Activated naive CD4-positive, alpha-beta T cell treated with anti-CD3 and anti-CD28 coated beads for 36 hours (primary cell): ENCODE data around the gene TMC2. TPM values are rescaled to one million over a fixed set of nuclear protein-coding genes. Genes with fewer than 3 reads are reported as not detected.

Experiments
- CTCF ChIA-PET: fragments of 350-600 bp; sonication (Branson Sonifier 250); formaldehyde crosslinking; loops from one replicate; lab custom pipeline; 2021; ENCODE audit warnings: antibody characterized with exemption; lab: Charles Lee
- DNase-seq: peaks from one replicate; pipeline ENCODE4 v3.0.0-alpha.2; 2020
- H3K27ac Mint-ChIP-seq: one replicate; pipeline ENCODE4 v1.8.0; 2021; ENCODE audit warnings: mild to moderate bottlenecking, mixed read lengths
- H3K27me3 Mint-ChIP-seq: one replicate; pipeline ENCODE4 v1.8.0; 2021; ENCODE audit warnings: low read depth, mixed read lengths
- H3K36me3 Mint-ChIP-seq: one replicate; pipeline ENCODE4 v1.8.0; 2021; ENCODE audit warnings: low read depth, mixed read lengths
- H3K4me1 Mint-ChIP-seq: one replicate; pipeline ENCODE4 v1.8.0; 2021; ENCODE audit warnings: low read depth, mixed read lengths
- H3K4me3 Mint-ChIP-seq: one replicate; pipeline ENCODE4 v1.8.0; 2021; ENCODE audit warnings: mild to moderate bottlenecking, moderate library complexity, mixed read lengths
- H3K9me3 Mint-ChIP-seq: one replicate; pipeline ENCODE4 v1.8.0; 2021; ENCODE audit warnings: mixed read lengths
- intact Hi-C: fragments of 100-400 bp; cut with micrococcal nuclease; formaldehyde crosslinking; loops from one replicate; pipeline ENCODE4 v1.15.1; 2023
- total RNA-seq, 2 experiments: library from RNA; stranded (reverse); gene quantifications; one replicate each; pipeline ENCODE4 v1.2.3, GENCODE V29; 2021

TMC2 gene
- total RNA-seq, 2 experiments from 2014 or later, result not detected

DNA sequence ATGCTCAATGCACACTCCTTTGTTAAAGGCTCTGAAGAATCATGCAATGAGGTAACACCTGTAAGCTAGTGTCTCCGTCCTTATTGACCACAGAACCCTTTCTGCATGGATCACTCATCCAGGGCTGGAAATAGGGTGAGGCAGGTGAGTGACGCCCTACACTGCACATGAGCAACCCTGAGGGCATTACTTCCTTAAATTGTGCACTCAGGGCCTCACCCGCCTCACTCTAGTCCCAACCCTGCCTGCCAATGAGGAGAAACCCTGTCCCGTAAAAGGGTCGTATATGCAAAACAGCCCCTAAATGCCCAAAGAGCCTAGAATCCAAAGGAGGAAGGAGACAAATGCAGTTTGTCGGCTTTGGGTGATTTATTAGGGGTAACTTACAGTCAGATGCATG, 82.4 kb downstream of the TMC2 start:
- intact Hi-C loops, result no loop called here
- Mint-ChIP-seq H3K27me3 (peaks cover 5% of the 10 kb centered on the region), H3K9me3 (no peaks in the 10 kb centered on the region), H3K27ac (no peak overlapping the region), H3K4me3 (no peak overlapping the region), H3K36me3 (no peaks in the 10 kb centered on the region), H3K4me1 (peaks cover 6% of the 10 kb centered on the region)
- DNase-seq, result no peak
- CTCF ChIA-PET, result no interaction called here

DNA sequence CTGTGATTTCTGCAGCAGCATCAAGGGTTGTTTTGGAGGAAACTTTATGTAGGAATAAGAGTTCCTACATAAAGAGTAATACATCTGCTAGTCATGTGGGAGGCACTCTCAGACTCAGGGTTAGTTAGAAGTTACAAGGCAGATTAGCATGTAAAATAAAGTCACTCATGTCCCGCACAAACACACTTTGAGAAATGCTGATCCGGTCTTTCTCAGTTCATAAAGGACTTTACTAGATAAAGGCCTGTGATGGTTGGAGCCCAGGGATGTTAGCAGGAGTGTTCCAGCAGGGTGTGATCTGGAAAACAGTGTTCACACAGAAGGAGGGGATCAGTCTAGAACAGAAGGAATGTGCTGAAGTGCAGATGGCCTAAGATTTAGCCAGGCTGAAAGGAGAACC, 83.0 kb downstream of the TMC2 start:
- CTCF ChIA-PET, result no interaction called here
- H3K36me3 Mint-ChIP-seq, result no peaks in the 10 kb centered on the region
- peaks cover 6% of the 10 kb centered on the region for H3K4me1 Mint-ChIP-seq
- peaks cover 5% of the 10 kb centered on the region for H3K27me3 Mint-ChIP-seq
- H3K27ac Mint-ChIP-seq, result no peak overlapping the region
- H3K9me3 Mint-ChIP-seq, result no peaks in the 10 kb centered on the region
- H3K4me3 Mint-ChIP-seq, result no peak overlapping the region
- intact Hi-C loops, result no loop called here
- DNase-seq, result no peak

- Mint-ChIP-seq H3K27ac (no peak overlapping the region), H3K4me1 (peaks cover 6% of the 10 kb centered on the region), H3K36me3 (no peaks in the 10 kb centered on the region), H3K9me3 (no peaks in the 10 kb centered on the region), H3K4me3 (no peak overlapping the region), H3K27me3 (peaks cover 5% of the 10 kb centered on the region)
- DNase-seq, result no peak
- intact Hi-C loops, result no loop called here
- CTCF ChIA-PET, result no interaction called here
Measured at GRCh38 chr20:2619961-2620595, 83.7 kb downstream of the TMC2 start.

DNA sequence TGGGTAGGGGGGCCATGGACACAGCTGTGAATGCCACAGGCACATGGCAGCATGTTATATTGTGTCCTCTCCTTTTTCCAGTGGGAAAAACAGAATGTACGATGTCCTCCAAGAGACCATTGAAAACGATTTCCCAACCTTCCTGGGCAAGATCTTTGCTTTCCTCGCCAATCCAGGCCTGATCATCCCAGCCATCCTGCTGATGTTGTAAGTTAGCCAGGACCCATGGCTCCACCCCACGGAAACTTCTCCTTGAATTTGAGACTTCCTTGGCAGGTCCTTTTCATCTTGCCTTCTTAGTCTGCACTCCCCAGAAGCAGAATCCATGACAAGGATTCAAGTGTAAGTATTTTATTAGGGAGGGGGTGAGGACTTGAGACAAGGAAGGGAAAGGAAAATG, 87.8 kb downstream of the TMC2 start:
- H3K27me3 Mint-ChIP-seq, result peaks cover 5% of the 10 kb centered on the region
- CTCF ChIA-PET, result no interaction called here

DNA sequence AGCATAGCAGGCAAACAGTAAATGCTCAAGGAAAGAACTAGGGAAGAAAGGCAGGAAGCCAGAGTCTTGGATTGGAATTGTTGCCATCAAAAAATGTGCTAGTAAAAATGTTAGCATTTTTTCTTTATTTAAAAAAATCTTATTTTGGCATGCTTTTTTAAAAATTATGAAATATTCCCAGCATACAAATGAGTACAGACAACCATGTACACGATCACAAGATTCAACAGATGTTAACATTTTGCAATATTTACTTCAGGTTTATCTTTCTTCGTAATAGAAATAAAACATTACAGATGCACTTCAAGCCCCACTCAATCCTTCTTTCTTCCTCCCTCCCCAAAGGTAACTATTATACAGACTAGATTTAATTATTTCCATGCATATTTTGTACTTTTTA, 88.7 kb downstream of the TMC2 start:
- Mint-ChIP-seq H3K36me3 (no peaks in the 10 kb centered on the region), H3K9me3 (peaks cover 3% of the 10 kb centered on the region), H3K27me3 (peaks cover 2% of the 10 kb centered on the region), H3K4me1 (peaks cover 4% of the 10 kb centered on the region), H3K4me3 (no peak overlapping the region), H3K27ac (no peak overlapping the region)
- CTCF ChIA-PET, result no interaction called here
- DNase-seq, result no peak
- intact Hi-C loops, result no loop called here

More for the DNA sequence above, 87.8 kb downstream of the TMC2 start:
- no peak overlapping the region for H3K27ac Mint-ChIP-seq
- peaks cover 3% of the 10 kb centered on the region for H3K9me3 Mint-ChIP-seq
- intact Hi-C loops, result no loop called here
- DNase-seq, result no peak
- peaks cover 6% of the 10 kb centered on the region for H3K4me1 Mint-ChIP-seq
- no peaks in the 10 kb centered on the region for H3K36me3 Mint-ChIP-seq
- H3K4me3 Mint-ChIP-seq, result no peak overlapping the region

DNA sequence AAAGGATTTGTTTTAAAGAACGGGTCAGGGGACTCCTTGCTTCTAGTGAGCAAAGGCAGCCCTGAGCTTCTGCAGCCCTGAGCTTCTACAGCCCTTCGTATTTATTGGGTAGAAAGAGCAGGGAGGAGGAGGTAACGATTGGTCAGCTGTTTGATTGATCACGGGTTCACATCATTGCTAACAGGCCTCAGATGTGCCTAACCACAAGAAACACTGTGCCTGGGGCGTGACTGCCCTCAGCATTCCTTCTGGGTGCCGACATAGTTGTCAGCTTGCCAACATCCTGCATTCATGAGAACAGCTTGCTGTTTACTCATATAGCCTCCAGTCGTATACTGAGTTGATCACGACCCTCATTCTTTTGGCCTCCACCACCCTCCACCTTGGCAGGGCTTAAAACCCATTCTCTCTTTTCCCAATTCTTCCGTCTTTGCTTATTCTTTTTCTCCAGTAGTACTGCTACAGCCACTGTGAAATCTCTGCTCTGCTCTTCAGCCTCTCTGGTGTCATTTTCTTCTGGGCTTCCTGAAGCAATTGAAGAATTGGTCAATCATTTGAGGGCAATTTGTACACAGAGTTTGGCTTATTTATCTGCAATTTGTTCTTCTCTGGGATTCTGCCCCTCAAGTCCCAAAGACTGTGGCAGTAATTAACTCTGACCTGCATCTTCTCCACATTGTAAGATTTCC, 90.6 kb downstream of the TMC2 start:
- H3K36me3 Mint-ChIP-seq, result no peaks in the 10 kb centered on the region
- H3K9me3 Mint-ChIP-seq, result peaks cover 9% of the 10 kb centered on the region
- no peak overlapping the region for H3K4me3 Mint-ChIP-seq
- no peak for DNase-seq
- H3K27ac Mint-ChIP-seq, result no peak overlapping the region
- CTCF ChIA-PET, result interaction anchor here (1.2 kb wide), 1 partner anchor 18 kb away, joined by 3 read pairs; no protein-coding TSS in a partner anchor
- intact Hi-C loops, result no loop called here
- peaks cover 9% of the 10 kb centered on the region for H3K27me3 Mint-ChIP-seq
- H3K4me1 Mint-ChIP-seq, result no peaks in the 10 kb centered on the region

DNA sequence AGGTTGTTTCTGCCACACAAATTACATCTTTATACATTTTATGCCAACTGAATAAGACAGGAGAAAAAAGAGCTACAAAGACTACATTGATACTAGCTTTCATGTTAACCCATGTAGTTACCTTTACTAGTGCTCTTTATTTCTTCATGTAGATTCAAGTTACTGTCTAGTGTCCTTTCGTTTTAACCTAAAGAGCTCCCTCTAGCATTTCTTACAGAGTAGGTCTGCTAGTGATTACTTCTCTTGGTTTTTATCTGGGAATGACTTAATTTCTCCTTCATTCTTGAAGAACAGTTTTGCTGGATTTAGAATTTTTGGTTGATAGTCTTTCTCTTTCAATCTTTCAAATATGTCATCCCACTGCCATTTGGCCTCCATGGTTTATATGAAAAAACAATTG, 94.9 kb downstream of the TMC2 start:
- DNase-seq, result no peak
- Mint-ChIP-seq H3K9me3 (peaks cover 7% of the 10 kb centered on the region), H3K27ac (no peak overlapping the region), H3K4me1 (no peaks in the 10 kb centered on the region), H3K4me3 (no peak overlapping the region), H3K36me3 (no peaks in the 10 kb centered on the region), H3K27me3 (peaks cover 9% of the 10 kb centered on the region)
- CTCF ChIA-PET, result interaction anchor here (1.1 kb wide), 2 partner anchors 19 to 109 kb away, joined by 3 to 4 read pairs; no protein-coding TSS in a partner anchor
- intact Hi-C loops, result no loop called here

- intact Hi-C loops, result no loop called here
- no peak overlapping the region for H3K27ac Mint-ChIP-seq
- H3K27me3 Mint-ChIP-seq, result peaks cover 9% of the 10 kb centered on the region
- H3K4me1 Mint-ChIP-seq, result peaks cover 3% of the 10 kb centered on the region
- CTCF ChIA-PET, result no interaction called here
- no peak for DNase-seq
- no peaks in the 10 kb centered on the region for H3K36me3 Mint-ChIP-seq
- no peak overlapping the region for H3K4me3 Mint-ChIP-seq
- peaks cover 6% of the 10 kb centered on the region for H3K9me3 Mint-ChIP-seq
Measured at GRCh38 chr20:2633381-2633780, 97.0 kb downstream of the TMC2 start.

DNA sequence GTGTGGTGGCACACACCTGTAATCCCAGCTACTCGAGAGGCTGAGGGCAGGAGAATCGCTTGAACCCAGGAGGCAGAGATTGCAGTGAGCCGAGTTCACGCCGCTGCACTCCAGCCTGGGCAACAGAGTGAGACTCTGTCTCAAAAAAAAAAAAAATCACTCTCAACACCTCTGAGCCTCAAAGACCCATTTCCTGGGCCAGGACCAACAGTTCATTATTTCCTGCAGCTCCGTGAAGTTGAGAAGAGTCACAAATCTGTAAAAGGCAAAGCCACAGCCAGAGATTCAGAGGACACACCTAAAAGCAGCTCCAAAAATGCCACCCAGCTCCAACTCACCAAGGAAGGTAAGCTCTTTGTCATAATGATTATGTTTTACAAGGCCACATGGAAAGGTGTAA, 100.9 kb downstream of the TMC2 start:
- H3K9me3 Mint-ChIP-seq, result no peaks in the 10 kb centered on the region
- H3K4me1 Mint-ChIP-seq, result peaks cover 3% of the 10 kb centered on the region
- no peak overlapping the region for H3K4me3 Mint-ChIP-seq
- H3K27me3 Mint-ChIP-seq, result no peaks in the 10 kb centered on the region
- intact Hi-C loops, result no loop called here
- H3K36me3 Mint-ChIP-seq, result peaks cover 7% of the 10 kb centered on the region
- no peak overlapping the region for H3K27ac Mint-ChIP-seq
- CTCF ChIA-PET, result interaction anchor here (0.7 to 2.6 kb wide), 4 partner anchors 8 to 115 kb away, joined by 3 to 10 read pairs (median 6); no protein-coding TSS in a partner anchor
- DNase-seq, result no peak

DNA sequence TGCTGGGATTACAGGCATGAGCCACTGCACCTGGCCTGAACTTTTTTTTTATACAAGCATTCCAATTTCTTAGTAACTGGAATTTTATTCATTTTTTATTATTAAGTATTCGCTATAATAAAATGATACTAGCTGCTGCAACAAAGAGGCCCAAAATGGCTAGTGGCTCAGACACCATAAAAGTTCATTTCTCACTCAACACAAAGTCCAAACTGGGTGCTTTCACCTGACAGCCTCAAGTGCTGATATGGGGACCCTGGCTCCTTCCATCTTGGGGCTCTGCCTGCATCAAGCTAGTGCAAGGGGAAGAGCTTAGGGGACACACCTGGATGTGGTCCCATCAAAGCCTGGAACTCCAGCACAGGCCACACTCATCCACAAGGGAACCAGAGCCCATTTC, 103.9 kb downstream of the TMC2 start:
- no peaks in the 10 kb centered on the region for H3K27me3 Mint-ChIP-seq
- CTCF ChIA-PET, result interaction anchor here (0.6 kb wide), 1 partner anchor 596 kb away, joined by 3 read pairs; no protein-coding TSS in a partner anchor
- intact Hi-C loops, result no loop called here
- no peak for DNase-seq
- peaks cover 3% of the 10 kb centered on the region for H3K4me1 Mint-ChIP-seq
- H3K9me3 Mint-ChIP-seq, result no peaks in the 10 kb centered on the region
- H3K27ac Mint-ChIP-seq, result no peak overlapping the region
- no peak overlapping the region for H3K4me3 Mint-ChIP-seq
- H3K36me3 Mint-ChIP-seq, result peaks cover 16% of the 10 kb centered on the region

GRCh38 chr20:2640899-2641298, 104.5 kb downstream of the TMC2 start:
- Mint-ChIP-seq H3K27me3 (no peaks in the 10 kb centered on the region), H3K9me3 (no peaks in the 10 kb centered on the region), H3K4me3 (no peak overlapping the region), H3K27ac (no peak overlapping the region), H3K36me3 (peaks cover 16% of the 10 kb centered on the region), H3K4me1 (peaks cover 3% of the 10 kb centered on the region)
- intact Hi-C loops, result no loop called here
- CTCF ChIA-PET, result no interaction called here
- DNase-seq, result no peak

GRCh38 chr20:2643708-2644107, 107.3 kb downstream of the TMC2 start:
- DNase-seq, result no peak
- H3K27ac Mint-ChIP-seq, result no peak overlapping the region
- intact Hi-C loops, result no loop called here
- H3K9me3 Mint-ChIP-seq, result no peaks in the 10 kb centered on the region
- CTCF ChIA-PET, result interaction anchor here (0.6 to 2.3 kb wide), 3 partner anchors 120 to 210 kb away, joined by 3 to 12 read pairs (median 6); no protein-coding TSS in a partner anchor
- no peaks in the 10 kb centered on the region for H3K27me3 Mint-ChIP-seq
- peaks cover 3% of the 10 kb centered on the region for H3K4me1 Mint-ChIP-seq
- H3K4me3 Mint-ChIP-seq, result no peak overlapping the region
- H3K36me3 Mint-ChIP-seq, result peaks cover 16% of the 10 kb centered on the region
